H1 (cell line): ENCODE results near the gene PRPF4. TPM values are rescaled to one million over a fixed set of nuclear protein-coding genes. Genes with fewer than 3 reads are reported as not detected.

ENCODE experiments used
- CTCF ChIA-PET: fragments of 300-600 bp; sonication (Branson Sonifier 250); formaldehyde crosslinking; loops from one replicate; lab custom pipeline; 2021; ENCODE audit not compliant: partially characterized antibody; lab: Charles Lee
- POLR2A ChIA-PET: fragments of 300-600 bp; sonication (Branson Sonifier 250); formaldehyde crosslinking; loops from one replicate; lab custom pipeline; 2021; ENCODE audit warnings: inconsistent platforms; ENCODE audit not compliant: partially characterized antibody; lab: Charles Lee
- DNase-seq, 2 experiments: peaks; one replicate each; pipeline versions ENCODE4 v3.0.0 to v3.0.0-alpha.2; 2010 to 2022; ENCODE audit warnings: low spot score in 2 of 2, low read depth in 1 of 2, mixed read lengths in 1 of 2
- FAIRE-seq: peaks from 2 replicates; lab custom pipeline; 2011; peaks lifted over from hg19 to GRCh38; lab: Jason Lieb, UNC
- H2AFZ ChIP-seq: 2 replicates; pipeline ENCODE4 v1.8.1; 2012; ENCODE audit warnings: low read length, inconsistent platforms
- H2AK5ac ChIP-seq: 2 replicates; pipeline ENCODE4 v1.6.1; 2013; ENCODE audit warnings: low read depth, low read length
- H2BK120ac ChIP-seq: replicated peaks from 2 replicates; pipeline ENCODE3; 2013; ENCODE audit warnings: low read depth, low read length, inconsistent platforms
- H2BK12ac ChIP-seq: 2 replicates; pipeline ENCODE4 v1.6.1; 2013; ENCODE audit warnings: low read depth, low read length
- H2BK15ac ChIP-seq: 2 replicates; pipeline ENCODE4 v1.6.1; 2013; ENCODE audit warnings: low read length
- H2BK20ac ChIP-seq: 2 replicates; pipeline ENCODE4 v1.6.1; 2013; ENCODE audit warnings: low read length
- H2BK5ac ChIP-seq: 2 replicates; pipeline ENCODE4 v1.6.1; 2013; ENCODE audit warnings: low read depth, low read length
- H3K14ac ChIP-seq: 2 replicates; pipeline ENCODE4 v1.6.1; 2013; ENCODE audit warnings: inconsistent platforms; ENCODE audit not compliant: insufficient read length
- H3K18ac ChIP-seq: 2 replicates; pipeline ENCODE4 v1.6.1; 2013; ENCODE audit warnings: low read length; ENCODE audit errors: extremely low read depth
- H3K23ac ChIP-seq: 2 replicates; pipeline ENCODE4 v1.6.1; 2013; ENCODE audit warnings: inconsistent platforms; ENCODE audit not compliant: insufficient read length
- H3K23me2 ChIP-seq: 2 replicates; pipeline ENCODE4 v1.6.1; 2013; ENCODE audit warnings: low read depth, low read length
- H3K27ac ChIP-seq: 2 replicates; pipeline ENCODE4 v1.6.1; 2011; ENCODE audit warnings: low read depth, low read length, inconsistent platforms
- H3K27me3 ChIP-seq, 4 experiments: replicated peaks in 1 of 4; 1 replicate in 1 of 4; 2 replicates in 3 of 4; pipeline versions ENCODE4 v1.6.1 to v1.8.1; 2011 to 2013; ENCODE audit warnings: low read length in 3 of 4, mild to moderate bottlenecking in 3 of 4, inconsistent platforms in 2 of 4, mixed read lengths in 2 of 4, moderate library complexity in 1 of 4; ENCODE audit not compliant: control insufficient read depth in 3 of 4, insufficient read depth in 3 of 4; ENCODE audit errors: extremely low read depth in 1 of 4
- H3K36me3 ChIP-seq, 4 experiments: 2 replicates each; pipeline versions ENCODE4 v1.6.1 to v1.8.1; 2011 to 2013; ENCODE audit warnings: mild to moderate bottlenecking in 4 of 4, low read length in 3 of 4, moderate library complexity in 2 of 4, control low read depth in 1 of 4, inconsistent platforms in 1 of 4; ENCODE audit not compliant: insufficient read depth in 4 of 4, control insufficient read depth in 2 of 4
- H3K4ac ChIP-seq: replicated peaks from 2 replicates; pipeline ENCODE3; 2013; ENCODE audit warnings: low read length, low read depth, mixed read lengths, inconsistent platforms; ENCODE audit not compliant: insufficient read length
- H3K4me1 ChIP-seq, 4 experiments: replicated peaks in 1 of 4; 1 replicate in 1 of 4; 2 replicates in 3 of 4; pipeline versions ENCODE4 v1.6.1 to v1.8.1; 2011 to 2013; ENCODE audit warnings: low read length in 3 of 4, inconsistent platforms in 2 of 4, mixed read lengths in 1 of 4; ENCODE audit not compliant: insufficient read depth in 4 of 4, control insufficient read depth in 3 of 4
- H3K4me2 ChIP-seq, 2 experiments: 2 replicates each; pipeline versions ENCODE4 v1.6.1 to v1.8.1; 2011 to 2013; ENCODE audit warnings: low read depth in 2 of 2, low read length in 2 of 2, control low read depth in 1 of 2, inconsistent platforms in 1 of 2, mild to moderate bottlenecking in 1 of 2; ENCODE audit not compliant: insufficient read depth in 1 of 2
- H3K4me3 ChIP-seq, 4 experiments: fragments of 200-600, 300-600 bp in 1 of 4; sonication (generic), shearing (Covaris generic), sonication (Bioruptor Twin) in 1 of 4; 2 replicates each; pipeline versions ENCODE4 v1.5.1 to v1.8.1; 2011 to 2016; ENCODE audit warnings: low read length in 4 of 4, low read depth in 3 of 4, control low read depth in 2 of 4, inconsistent platforms in 2 of 4, mild to moderate bottlenecking in 2 of 4, mixed read lengths in 1 of 4, moderate library complexity in 1 of 4; ENCODE audit not compliant: insufficient read depth in 2 of 4; ENCODE audit errors: extremely low read depth in 1 of 4
- H3K56ac ChIP-seq: replicated peaks from 2 replicates; pipeline ENCODE3; 2013; ENCODE audit warnings: low read depth, mild to moderate bottlenecking, mixed read lengths, low read length, inconsistent platforms; ENCODE audit not compliant: insufficient read length
- H3K79me1 ChIP-seq: 2 replicates; pipeline ENCODE4 v1.6.1; 2013; ENCODE audit warnings: low read depth, low read length, control low read depth
- H3K79me2 ChIP-seq, 2 experiments: 2 replicates each; pipeline versions ENCODE4 v1.6.1 to v1.8.1; 2012 to 2013; ENCODE audit warnings: low read length in 2 of 2, mild to moderate bottlenecking in 2 of 2, inconsistent platforms in 1 of 2; ENCODE audit not compliant: insufficient read depth in 2 of 2, control insufficient read depth in 1 of 2
- H3K9ac ChIP-seq, 4 experiments: replicated peaks in 1 of 4; 1 replicate in 1 of 4; 2 replicates in 3 of 4; pipeline versions ENCODE4 v1.6.1 to v1.8.1; 2011 to 2013; ENCODE audit warnings: low read depth in 3 of 4, low read length in 3 of 4, control low read depth in 2 of 4, mild to moderate bottlenecking in 2 of 4, moderate library complexity in 2 of 4, inconsistent platforms in 1 of 4; ENCODE audit errors: extremely low read depth in 1 of 4
- H3K9me3 ChIP-seq, 2 experiments: 2 replicates each; pipeline versions ENCODE4 v1.6.1 to v1.8.1; 2012 to 2013; ENCODE audit warnings: mild to moderate bottlenecking in 2 of 2, moderate library complexity in 2 of 2, control low read depth in 1 of 2, inconsistent platforms in 1 of 2, low read depth in 1 of 2, low read length in 1 of 2, mixed read lengths in 1 of 2; ENCODE audit not compliant: insufficient read depth in 2 of 2
- H4K20me1 ChIP-seq, 2 experiments: replicated peaks in 1 of 2; 2 replicates each; pipeline versions ENCODE3 to v1.8.1; 2011 to 2013; ENCODE audit warnings: inconsistent platforms in 2 of 2, low read length in 2 of 2, mild to moderate bottlenecking in 1 of 2; ENCODE audit not compliant: insufficient read depth in 2 of 2, control insufficient read depth in 1 of 2
- H4K5ac ChIP-seq: 2 replicates; pipeline ENCODE4 v1.6.1; 2013; ENCODE audit warnings: low read length, low read depth, mixed read lengths, inconsistent platforms; ENCODE audit not compliant: insufficient read length
- H4K8ac ChIP-seq: 2 replicates; pipeline ENCODE4 v1.8.0; 2013; ENCODE audit warnings: mild to moderate bottlenecking, moderate library complexity, low read length, inconsistent platforms; ENCODE audit not compliant: insufficient read depth; ENCODE audit errors: extremely low read depth
- H4K91ac ChIP-seq: replicated peaks from 2 replicates; pipeline ENCODE3; 2013; ENCODE audit warnings: low read length, mixed read lengths, inconsistent platforms; ENCODE audit not compliant: insufficient read length
- ASH2L ChIP-seq: fragments of 200-600, 300-600 bp; sonication (generic); IDR thresholded peaks from one replicate; pipeline ENCODE4 v1.7.1; 2017; ENCODE audit warnings: low read length
- POLR2AphosphoS5 ChIP-seq: IDR thresholded peaks from 2 replicates; pipeline ENCODE4 v1.6.1; 2011; ENCODE audit warnings: low read depth, low read length
- TEAD4 ChIP-seq: IDR thresholded peaks from 2 replicates; pipeline ENCODE4 v1.6.1; 2012; ENCODE audit warnings: low read depth, low read length, inconsistent platforms, mixed read lengths
- whole genome bisulfite sequencing, 2 experiments: shearing (Covaris generic) in 1 of 2; methylation state at CpG; one replicate each; pipeline versions ENCODE4 v1.1.6 to v1.1.7; 2013 to 2015; ENCODE audit warnings: low lambda C conversion rate in 2 of 2, mixed read lengths in 2 of 2, inconsistent platforms in 1 of 2, low coverage in 1 of 2, missing lambda C conversion rate in 1 of 2; ENCODE audit not compliant: insufficient replicate concordance in 2 of 2, insufficient coverage in 1 of 2, insufficient read length in 1 of 2; ENCODE audit errors: extremely low coverage in 1 of 2, missing lambda C conversion rate in 1 of 2; 5-methylcytosine and 5-hydroxymethylcytosine counted together
- polyA plus RNA-seq, 7 experiments: library from polyadenylated mRNA; depleted of rRNA in 3 of 7; stranded (reverse) in 5 of 7; unstranded in 2 of 7; fragments of >200 nt in 5 of 7; fragments of 200-250 nt in 2 of 7; gene quantifications; 1 replicate in 5 of 7; 2 replicates in 1 of 7; 4 replicates in 1 of 7; pipeline versions ENCODE4 v1.2.1 to v1.2.3, GENCODE V29; 2011 to 2013; ENCODE audit warnings: missing spikeins in 2 of 7, mixed read lengths in 2 of 7
- total RNA-seq: library from RNA; stranded (reverse); fragmentation: NEBNext Ultra II Directional; extraction: Animal tissue kit (Norgen Biotek cat#: 25700); gene quantifications from 2 replicates; pipeline ENCODE4 v1.2.1, GENCODE V29; 2021
- TF ChIP-seq, protein P1 (sequence below): IDR thresholded peaks from 2 replicates; pipeline ENCODE4 v1.6.1; 2012; ENCODE audit warnings: low read length, inconsistent platforms

PRPF4 gene
- total and polyA plus RNA-seq, 2 of the 8 experiments (the other 6 are each of a cell fraction or from before 2014, with no cell fraction given): 15.2 to 33.4 TPM

DNA sequence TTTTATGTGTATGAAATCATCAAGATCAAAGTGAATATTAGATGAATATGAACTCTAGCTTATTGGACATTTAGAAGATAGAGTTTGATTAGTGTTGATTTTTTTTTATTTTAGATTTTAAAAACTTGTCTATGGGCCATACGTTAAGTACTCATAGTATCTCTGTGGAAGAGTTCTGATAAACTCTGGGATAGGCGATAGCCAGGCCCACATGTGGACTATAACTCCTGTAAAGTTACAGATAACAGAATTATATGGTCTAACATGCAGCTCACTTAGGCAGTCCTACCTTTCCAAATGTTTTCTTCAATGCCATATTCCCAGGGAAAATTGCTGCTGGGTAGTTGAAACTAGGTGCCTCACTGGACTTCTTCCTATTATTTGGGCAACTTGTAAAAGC, 43.8 kb upstream of the PRPF4 start:
- Histone ChIP-seq H3K79me2 (no peaks in the 10 kb centered on the region), H3K27me3 (no peaks in the 10 kb centered on the region), H3K4ac (no peak overlapping the region), H4K20me1 (peaks cover 0 to 4% of the 10 kb centered on the region in 2 experiments), H2BK20ac (no peak overlapping the region), H3K27ac (no peak overlapping the region), H2BK12ac (no peak overlapping the region), H4K91ac (no peak overlapping the region), H3K18ac (no peak overlapping the region), H3K14ac (no peak overlapping the region), H3K4me3 (no peak overlapping the region), H2AFZ (no peak overlapping the region), H3K56ac (no peak overlapping the region), H3K4me2 (no peak overlapping the region), H3K4me1 (no peaks in the 10 kb centered on the region), H3K9ac (no peak overlapping the region), H2BK5ac (no peak overlapping the region), H2BK120ac (no peak overlapping the region), H3K36me3 (peaks cover 0 to 3% (median 0%) of the 10 kb centered on the region in 4 experiments; a peak in 1 of 8 replicates), H3K23ac (no peak overlapping the region), H2AK5ac (no peak overlapping the region), H3K79me1 (no peaks in the 10 kb centered on the region; the same call in 1 of the 2 replicates), H4K8ac (no peak overlapping the region), H3K9me3 (no peaks in the 10 kb centered on the region), H2BK15ac (no peak overlapping the region), H4K5ac (no peak overlapping the region), H3K23me2 (no peaks in the 10 kb centered on the region)
- POLR2A ChIA-PET: interaction anchor here (0.5 to 2.8 kb wide), 2 partner anchors 10 to 239 kb away, joined by 3 to 10 read pairs; partner anchors contain the start of genes FKBP15 and SLC31A1
- CTCF ChIA-PET: interaction anchor here (0.6 to 0.7 kb wide), 2 partner anchors 8 to 550 kb away, joined by 3 read pairs; no protein-coding TSS in a partner anchor
- no peak for FAIRE-seq
- 83% methylated on average over 2 of the region's 2 CpGs; no CpG with 5 or more reads in 1 of the 2 experiments for WGBS, 2 experiments
- no peak for DNase-seq
- TF ChIP-seq, protein P1, sequence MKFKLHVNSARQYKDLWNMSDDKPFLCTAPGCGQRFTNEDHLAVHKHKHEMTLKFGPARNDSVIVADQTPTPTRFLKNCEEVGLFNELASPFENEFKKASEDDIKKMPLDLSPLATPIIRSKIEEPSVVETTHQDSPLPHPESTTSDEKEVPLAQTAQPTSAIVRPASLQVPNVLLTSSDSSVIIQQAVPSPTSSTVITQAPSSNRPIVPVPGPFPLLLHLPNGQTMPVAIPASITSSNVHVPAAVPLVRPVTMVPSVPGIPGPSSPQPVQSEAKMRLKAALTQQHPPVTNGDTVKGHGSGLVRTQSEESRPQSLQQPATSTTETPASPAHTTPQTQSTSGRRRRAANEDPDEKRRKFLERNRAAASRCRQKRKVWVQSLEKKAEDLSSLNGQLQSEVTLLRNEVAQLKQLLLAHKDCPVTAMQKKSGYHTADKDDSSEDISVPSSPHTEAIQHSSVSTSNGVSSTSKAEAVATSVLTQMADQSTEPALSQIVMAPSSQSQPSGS: no peak
- TF ChIP-seq TEAD4: no peak
- TF ChIP-seq POLR2AphosphoS5: no peak
- TF ChIP-seq ASH2L: no peak
